AG10803 (cell line): Measurements from ENCODE around the gene PLXNA4.

Experiments used
- DNase-seq: peaks from one replicate; pipeline ENCODE4 v3.0.0; 2010; ENCODE audit warnings: low read depth
- H3K4me3 ChIP-seq: 2 replicates; pipeline ENCODE4 v1.5.1; 2011; ENCODE audit warnings: mild to moderate bottlenecking, low read length, control low read depth
- CTCF ChIP-seq: conservative IDR thresholded peaks from 2 replicates; pipeline ENCODE4 v1.5.1; 2011; ENCODE audit warnings: mild to moderate bottlenecking, low read length, control low read depth, inconsistent platforms

The PLXNA4 gene

GRCh38 chr7:132269718-132270117 is 306.6 kb downstream of the PLXNA4 start:
- no peak for DNase-seq
- no peak overlapping the region for H3K4me3 ChIP-seq
- no peak for TF ChIP-seq CTCF

DNA sequence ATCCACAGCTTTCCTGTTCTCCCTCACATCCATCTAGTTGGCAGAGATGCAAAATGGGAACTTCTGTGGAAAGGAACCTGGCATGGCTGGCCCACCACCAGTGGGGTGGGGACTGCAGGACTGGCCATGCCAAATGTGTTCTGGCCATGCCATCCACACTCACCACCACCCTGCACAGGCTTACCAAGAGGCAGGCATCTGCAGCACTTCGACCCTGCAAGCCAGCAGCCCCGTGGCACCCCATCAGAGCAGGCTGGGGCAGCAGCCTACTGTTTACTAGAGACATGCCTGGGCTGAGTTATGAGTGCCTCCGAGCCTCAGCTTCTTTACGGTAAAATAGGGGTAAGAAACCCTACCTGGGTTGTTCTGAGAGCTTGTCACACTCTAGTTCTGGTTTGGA is 313.1 kb downstream of the PLXNA4 start:
- no peak for DNase-seq
- no peak overlapping the region for H3K4me3 ChIP-seq
- TF ChIP-seq CTCF: no peak

DNA sequence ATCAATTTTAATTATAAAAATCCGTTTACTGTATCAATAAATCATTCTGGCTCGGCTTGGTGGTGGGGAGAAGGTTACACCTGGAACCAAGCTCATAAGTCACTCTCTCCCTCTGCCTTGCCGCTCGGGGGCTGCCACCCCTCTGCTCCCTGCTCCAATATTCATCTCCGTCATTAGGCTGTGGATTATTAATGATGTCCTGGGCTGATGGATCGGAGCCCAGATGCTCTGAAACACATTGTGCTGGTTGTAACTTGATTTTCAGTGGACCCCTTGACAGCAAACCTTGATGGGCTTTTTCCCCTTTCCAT is 314.2 kb downstream of the PLXNA4 start:
- no peak for DNase-seq
- no peak for TF ChIP-seq CTCF
- H3K4me3 ChIP-seq: no peak overlapping the region

DNA sequence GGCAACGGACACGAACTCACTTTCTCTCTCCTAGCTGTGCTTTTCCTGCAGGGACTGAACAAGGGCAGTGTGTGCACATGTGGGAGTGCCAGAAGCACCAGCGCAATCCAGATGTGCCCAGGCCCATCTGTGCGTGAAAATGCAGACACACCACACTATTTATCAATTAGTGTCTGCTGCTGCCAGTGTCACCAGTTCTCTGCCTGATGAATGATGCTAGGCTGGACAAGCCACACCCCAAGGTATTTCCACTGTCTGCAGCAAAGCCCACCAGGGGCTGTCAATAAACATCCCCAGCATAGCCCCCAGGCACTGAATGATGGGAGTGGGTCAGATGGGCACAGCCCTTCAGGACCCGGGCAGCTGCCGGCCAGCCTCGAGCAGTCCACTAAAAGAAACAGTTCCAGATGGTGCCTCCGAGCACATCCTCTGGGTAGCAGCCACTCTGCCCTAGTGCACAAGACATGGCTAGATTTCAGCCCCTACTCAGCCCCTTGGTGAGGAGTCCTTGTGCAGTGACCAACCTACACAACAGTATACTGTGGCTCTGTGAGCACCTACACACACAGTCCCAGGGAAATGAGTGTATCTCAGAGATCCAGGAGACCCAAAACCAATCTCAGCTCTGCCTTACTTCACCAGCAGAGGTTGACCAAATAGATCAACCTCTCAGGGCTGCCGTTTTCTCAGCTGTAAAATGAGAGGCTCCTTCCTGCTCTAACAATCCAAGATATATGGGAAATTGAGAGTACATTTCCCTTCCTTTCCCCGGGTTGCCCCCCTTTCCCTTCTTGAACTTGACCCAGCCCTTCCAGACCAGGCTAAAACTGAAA is 314.7 kb downstream of the PLXNA4 start:
- no peak overlapping the region for H3K4me3 ChIP-seq
- no peak for TF ChIP-seq CTCF
- DNase-seq: no peak

DNA sequence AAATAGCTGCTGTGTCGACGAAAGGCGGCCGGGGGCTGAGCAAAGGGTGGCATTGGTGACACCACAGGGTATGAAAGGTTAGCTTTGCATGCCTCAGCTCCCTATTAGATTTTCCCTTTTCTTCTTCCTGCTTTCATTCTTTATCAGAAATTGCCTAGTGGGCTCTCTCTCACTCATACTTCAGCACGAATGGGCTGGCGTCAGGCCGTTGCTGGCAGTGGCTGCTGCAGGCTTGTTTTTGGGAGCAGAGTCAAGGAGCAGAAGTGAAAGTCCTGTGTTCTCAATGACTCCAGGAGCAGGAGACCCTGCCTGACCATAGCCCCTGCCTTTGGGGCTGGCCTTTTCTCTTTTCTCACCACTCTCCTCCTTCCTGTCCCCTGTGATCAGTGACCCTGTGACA is 318.0 kb downstream of the PLXNA4 start:
- TF ChIP-seq CTCF: no peak
- no peak overlapping the region for H3K4me3 ChIP-seq
- no peak for DNase-seq

GRCh38 chr7:132257253-132257652 is 319.0 kb downstream of the PLXNA4 start:
- no peak for TF ChIP-seq CTCF
- no peak overlapping the region for H3K4me3 ChIP-seq
- DNase-seq: no peak

GRCh38 chr7:132256721-132257212 is 319.5 kb downstream of the PLXNA4 start:
- H3K4me3 ChIP-seq: no peak overlapping the region
- TF ChIP-seq CTCF: no peak

More at GRCh38 chr7:132256721-132257212, 319.5 kb downstream of the PLXNA4 start:
- no peak for DNase-seq
